HCT116 (cell line): ENCODE measurements around the gene TSPEAR. TPM values are rescaled to one million over a fixed set of nuclear protein-coding genes. Genes with fewer than 3 reads are reported as not detected.
A peak's percentile ranks its signal among the peaks of the same experiment; 100 is the strongest.

ENCODE experiments used
- ATAC-seq: fragments of 200-7000 bp; cut with Tn5 transposase; 2 replicates; pipeline ENCODE4 v1.9.1; 2020; ENCODE audit warnings: mild to moderate bottlenecking, moderate library complexity
- BruUV-seq: library from RNA; stranded (reverse); fragments of 400-500 nt; replicated peaks from 2 replicates; lab custom pipeline; 2021; lab: Mats Ljungman, UMichigan
- CTCF ChIA-PET: fragments of 300-600 bp; sonication (Branson Sonifier 250); formaldehyde crosslinking; loops from one replicate; lab custom pipeline; 2021; ENCODE audit warnings: antibody characterized with exemption; lab: Charles Lee
- POLR2A ChIA-PET: fragments of 300-600, 350-600 bp; sonication (Branson Sonifier 250); formaldehyde crosslinking; loops from one replicate; lab custom pipeline; 2021; ENCODE audit warnings: antibody characterized with exemption; lab: Charles Lee
- RAD21 ChIA-PET, 2 experiments: fragments of 300-600 bp; sonication (Branson Sonifier 250); formaldehyde crosslinking; loops; one replicate each; lab custom pipeline; 2023; ENCODE audit warnings: low total read pairs in 2 of 2; ENCODE audit not compliant: uncharacterized antibody in 2 of 2, unreplicated experiment in 2 of 2, low non-redundant PET in 1 of 2; lab: Charles Lee
- DNase-seq: peaks from one replicate; pipeline ENCODE4 v3.0.0-alpha.2; 2010; ENCODE audit warnings: low read depth, low spot score
- H2AFZ ChIP-seq: fragments of 200-600 bp; shearing (Covaris generic), sonication (generic); 2 replicates; pipeline ENCODE4 v1.6.1; 2017; ENCODE audit warnings: low read depth, mixed run types, mixed read lengths, antibody characterized with exemption, low read length; ENCODE audit not compliant: poor library complexity, severe bottlenecking
- H3K27ac ChIP-seq: 2 replicates; pipeline ENCODE4 v1.5.1; 2012; ENCODE audit warnings: low read depth, low read length
- H3K27me3 ChIP-seq: fragments of 200-600 bp; sonication (generic); 2 replicates; pipeline ENCODE4 v1.6.1; 2016; ENCODE audit warnings: mixed run types, low read length, mixed read lengths; ENCODE audit not compliant: insufficient read depth
- H3K36me3 ChIP-seq, 2 experiments: fragments of 200-500 bp in 1 of 2; fragments of 200-600 bp in 1 of 2; sonication (Bioruptor generic) in 1 of 2; sonication (generic) in 1 of 2; 2 replicates each; pipeline versions ENCODE4 v1.5.1 to v1.6.1; 2014 to 2016; ENCODE audit warnings: low read length in 2 of 2, inconsistent platforms in 1 of 2, mixed read lengths in 1 of 2, mixed run types in 1 of 2; ENCODE audit not compliant: insufficient read depth in 2 of 2, control insufficient read depth in 1 of 2
- H3K4me1 ChIP-seq, 2 experiments: fragments of 200-600 bp in 1 of 2; sonication (generic) in 1 of 2; 2 replicates each; pipeline versions ENCODE4 v1.5.1 to v1.6.1; 2012 to 2017; ENCODE audit warnings: low read length in 2 of 2, inconsistent platforms in 1 of 2, mild to moderate bottlenecking in 1 of 2, mixed read lengths in 1 of 2, mixed run types in 1 of 2, moderate library complexity in 1 of 2; ENCODE audit not compliant: insufficient read depth in 2 of 2, control insufficient read depth in 1 of 2
- H3K4me2 ChIP-seq: fragments of 200-600 bp; sonication (generic); 2 replicates; pipeline ENCODE4 v1.6.1; 2017; ENCODE audit warnings: mixed run types, low read length, mixed read lengths
- H3K4me3 ChIP-seq, 2 experiments: fragments of 200-600 bp in 1 of 2; sonication (generic) in 1 of 2; replicated peaks in 1 of 2; 2 replicates each; pipeline ENCODE4 v1.5.1; 2011 to 2016; ENCODE audit warnings: low read length in 2 of 2, control low read depth in 1 of 2, low read depth in 1 of 2, mild to moderate bottlenecking in 1 of 2, mixed read lengths in 1 of 2, mixed run types in 1 of 2
- H3K79me2 ChIP-seq: fragments of 200-600 bp; sonication (generic); 2 replicates; pipeline ENCODE4 v1.6.1; 2017; ENCODE audit warnings: mild to moderate bottlenecking, mixed run types, low read length, moderate library complexity, mixed read lengths; ENCODE audit not compliant: insufficient read depth
- H3K9ac ChIP-seq: fragments of 200-600 bp; sonication (generic); 2 replicates; pipeline ENCODE4 v1.6.1; 2016; ENCODE audit warnings: low read length, mixed read lengths
- H3K9me2 ChIP-seq: fragments of 200-600 bp; sonication (generic), shearing (Covaris generic); 2 replicates; pipeline ENCODE4 v1.6.1; 2017; ENCODE audit warnings: mixed run types, mild to moderate bottlenecking, moderate library complexity; ENCODE audit not compliant: insufficient read depth
- H3K9me3 ChIP-seq, 2 experiments: fragments of 200-500 bp in 1 of 2; fragments of 200-600 bp in 1 of 2; sonication (Bioruptor generic) in 1 of 2; sonication (generic) in 1 of 2; 2 replicates each; pipeline ENCODE4 v1.6.1; 2014 to 2017; ENCODE audit warnings: low read length in 2 of 2, mixed read lengths in 2 of 2, inconsistent platforms in 1 of 2, low read depth in 1 of 2, mild to moderate bottlenecking in 1 of 2, mixed run types in 1 of 2, moderate library complexity in 1 of 2; ENCODE audit not compliant: control insufficient read depth in 1 of 2, insufficient read depth in 1 of 2
- H4K20me1 ChIP-seq: fragments of 200-600 bp; sonication (generic), shearing (Covaris generic); 2 replicates; pipeline ENCODE4 v1.6.1; 2017; ENCODE audit warnings: mixed run types, mild to moderate bottlenecking, moderate library complexity; ENCODE audit not compliant: insufficient read depth
- CBX3 ChIP-seq: IDR thresholded peaks from 2 replicates; pipeline ENCODE4 v1.6.1; 2012; ENCODE audit warnings: low read depth
- CEBPB ChIP-seq: IDR thresholded peaks from 2 replicates; pipeline ENCODE4 v1.6.1; 2012; ENCODE audit warnings: low read depth
- EGR1 ChIP-seq: IDR thresholded peaks from 2 replicates; pipeline ENCODE4 v1.6.1; 2012; ENCODE audit warnings: low read depth
- ELF1 ChIP-seq: IDR thresholded peaks from 2 replicates; pipeline ENCODE4 v1.6.1; 2012; ENCODE audit warnings: low read depth, borderline replicate concordance
- EZH2 ChIP-seq: fragments of 200-600 bp; sonication (generic); IDR thresholded peaks from 2 replicates; pipeline ENCODE4 v1.6.1; 2017; ENCODE audit warnings: antibody characterized with exemption, mixed run types
- EZH2phosphoT487 ChIP-seq: fragments of 200-600 bp; IDR thresholded peaks from 2 replicates; pipeline ENCODE4 v1.6.1; 2018; ENCODE audit warnings: antibody characterized with exemption, borderline replicate concordance
- FOSL1 ChIP-seq: IDR thresholded peaks from 2 replicates; pipeline ENCODE4 v1.6.1; 2012; ENCODE audit warnings: low read depth
- POLR2A ChIP-seq: IDR thresholded peaks from 2 replicates; pipeline ENCODE4 v1.7.0; 2011; ENCODE audit warnings: borderline replicate concordance; ENCODE audit not compliant: insufficient read depth, insufficient read length; ENCODE audit errors: extremely low read depth
- POLR2AphosphoS5 ChIP-seq: IDR thresholded peaks from 2 replicates; pipeline ENCODE4 v1.6.1; 2011; ENCODE audit warnings: mild to moderate bottlenecking, low read depth, low read length, moderate library complexity
- SIN3A ChIP-seq: IDR thresholded peaks from 2 replicates; pipeline ENCODE4 v1.6.1; 2012; ENCODE audit warnings: low read depth
- SP1 ChIP-seq: IDR thresholded peaks from 2 replicates; pipeline ENCODE4 v1.6.1; 2012; ENCODE audit warnings: low read depth
- TCF7L2 ChIP-seq: IDR thresholded peaks from 2 replicates; pipeline ENCODE4 v1.7.0; 2011; ENCODE audit warnings: borderline replicate concordance, inconsistent platforms; ENCODE audit not compliant: insufficient read depth, insufficient read length; ENCODE audit errors: extremely low read depth
- intact Hi-C: fragments of 100-400 bp; cut with micrococcal nuclease; formaldehyde crosslinking; loops from 2 replicates; pipeline ENCODE4 v1.10.0; 2022
- total RNA-seq: library from RNA; stranded (reverse); gene quantifications from one replicate; pipeline ENCODE4 v1.2.1, GENCODE V29; 2021; ENCODE audit not compliant: unreplicated experiment
- TF ChIP-seq, protein P1 (sequence below): IDR thresholded peaks from 2 replicates; pipeline ENCODE4 v1.6.1; 2012
- TF ChIP-seq, protein P2 (sequence below): IDR thresholded peaks from 2 replicates; pipeline ENCODE4 v1.6.1; 2012; ENCODE audit warnings: low read depth

The TSPEAR gene
- total RNA-seq, 1 experiment from 2014 or later = not detected

DNA sequence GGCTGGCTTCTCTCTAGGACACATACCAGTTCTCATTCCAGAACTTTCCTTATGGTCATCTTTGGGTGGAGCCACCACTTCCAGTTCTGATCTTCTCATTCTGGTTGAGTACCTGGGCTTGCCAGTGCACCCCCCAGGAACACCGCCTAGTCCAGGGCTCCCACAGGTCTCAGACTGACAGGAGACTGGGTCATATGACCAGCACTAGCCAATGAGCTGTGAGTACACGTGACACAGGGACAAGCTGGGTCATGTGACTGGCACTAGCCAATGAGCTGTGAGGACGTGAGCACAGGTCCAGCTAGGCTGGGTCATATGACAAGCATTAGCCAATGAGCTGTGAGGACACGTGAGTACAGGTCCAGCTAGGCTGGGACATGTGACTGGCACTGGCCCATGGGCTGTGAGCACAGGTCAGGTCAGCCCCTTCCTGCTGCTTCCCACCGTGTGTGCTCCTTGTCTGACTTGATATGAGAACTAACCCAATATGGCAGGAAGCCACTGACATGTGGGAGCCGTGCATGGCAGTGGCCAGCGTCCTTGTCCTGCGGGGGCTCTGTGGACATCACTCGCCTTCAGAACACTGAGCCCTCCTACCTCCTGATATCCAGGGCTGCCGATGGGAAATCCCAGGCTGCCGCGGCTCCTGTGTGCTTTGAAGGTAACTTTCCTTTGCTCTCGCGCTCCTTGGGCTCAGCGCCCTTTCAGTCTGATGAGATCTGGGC is 194.0 kb downstream of the TSPEAR start:
- Histone ChIP-seq H4K20me1 (no peaks in the 10 kb centered on the region), H3K9ac (peak overlapping the region; percentile 65), H3K9me2 (no peaks in the 10 kb centered on the region), H3K27ac (peak overlapping the region; percentile 38; the same call in 1 of the 2 replicates), H3K9me3 (no peaks in the 10 kb centered on the region), H3K27me3 (no peaks in the 10 kb centered on the region), H3K36me3 (no peaks in the 10 kb centered on the region), H3K4me2 (peak overlapping the region; percentile 78), H3K4me1 (peaks cover 3 to 13% of the 10 kb centered on the region in 2 experiments; a peak in 2 of 4 replicates), H3K79me2 (peaks cover 12% of the 10 kb centered on the region; the same call in 1 of the 2 replicates), H3K4me3 (peak overlapping the region; percentile 65 to 66), H2AFZ (no peak overlapping the region)
- intact Hi-C loops = loop anchor here (10.0 kb wide), 1 partner anchor 617 kb away; no protein-coding TSS in a partner anchor
- DNase-seq (peak; percentile 98), ATAC-seq (peak; percentile 98)
- ChIA-PET RAD21 (interaction anchor here in 1 of 2 experiments (0.8 kb wide), 1 partner anchor 276 kb away, joined by 3 read pairs; no protein-coding TSS in a partner anchor), POLR2A (no interaction called here), CTCF (interaction anchor here (0.9 to 2.9 kb wide), 2 partner anchors 225 to 276 kb away, joined by 4 to 11 read pairs; no protein-coding TSS in a partner anchor)
- TF ChIP-seq POLR2AphosphoS5 (peak; percentile 57), EGR1 (no peak), TCF7L2 (peak; percentile 60), POLR2A (peak; percentile 43)
- no TSS peak for BruUV-seq

DNA sequence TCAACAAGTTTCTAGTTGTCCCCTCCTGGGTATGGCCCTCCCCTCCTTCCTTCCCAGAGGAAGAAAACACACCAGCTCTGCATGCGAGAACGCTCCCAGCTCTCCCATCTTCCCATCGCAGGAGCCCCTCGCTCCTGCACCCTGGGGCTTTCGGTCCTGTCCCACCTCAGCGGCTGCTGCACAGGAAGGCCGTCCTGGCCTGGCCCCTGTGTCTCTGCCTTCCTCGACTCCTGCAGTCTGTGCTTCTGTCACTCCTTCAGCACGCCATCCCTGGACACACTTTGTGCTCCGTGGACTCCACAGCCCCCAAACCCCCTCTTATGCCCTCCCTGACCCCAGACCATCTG is 194.6 kb downstream of the TSPEAR start:
- peak overlapping the region; percentile 65 to 66 for H3K4me3 ChIP-seq
- H2AFZ ChIP-seq = no peak overlapping the region
- ChIA-PET RAD21 (interaction anchor here in 1 of 2 experiments (0.8 kb wide), 1 partner anchor 277 kb away, joined by 3 read pairs; no protein-coding TSS in a partner anchor), POLR2A (no interaction called here), CTCF (interaction anchor here (0.9 to 2.9 kb wide), 2 partner anchors 225 to 277 kb away, joined by 4 to 11 read pairs; no protein-coding TSS in a partner anchor)
- peaks cover 12% of the 10 kb centered on the region; the same call in 1 of the 2 replicates for H3K79me2 ChIP-seq
- no peaks in the 10 kb centered on the region for H4K20me1 ChIP-seq
- no peaks in the 10 kb centered on the region for H3K36me3 ChIP-seq
- ATAC-seq (no peak), DNase-seq (no peak)
- intact Hi-C loops = loop anchor here (10.0 kb wide), 1 partner anchor 618 kb away; no protein-coding TSS in a partner anchor
- no peaks in the 10 kb centered on the region for H3K27me3 ChIP-seq
- no peaks in the 10 kb centered on the region for H3K9me3 ChIP-seq
- 0 out of 2 replicates have a peak overlapping the region, but pooled peaks have one; percentile 12 for H3K27ac ChIP-seq
- H3K4me2 ChIP-seq = peak overlapping the region; percentile 78
- H3K4me1 ChIP-seq = peaks cover 3 to 13% of the 10 kb centered on the region in 2 experiments; a peak in 2 of 4 replicates
- BruUV-seq = no TSS peak
- no peaks in the 10 kb centered on the region for H3K9me2 ChIP-seq
- H3K9ac ChIP-seq = peak overlapping the region; percentile 21; the same call in 1 of the 2 replicates
- no peak for TF ChIP-seq EGR1
- no peak for TF ChIP-seq EZH2phosphoT487
- TF ChIP-seq CEBPB = no peak
- no peak for TF ChIP-seq CBX3
- no peak for TF ChIP-seq FOSL1
- no peak for TF ChIP-seq SP1
- TF ChIP-seq, protein P1, sequence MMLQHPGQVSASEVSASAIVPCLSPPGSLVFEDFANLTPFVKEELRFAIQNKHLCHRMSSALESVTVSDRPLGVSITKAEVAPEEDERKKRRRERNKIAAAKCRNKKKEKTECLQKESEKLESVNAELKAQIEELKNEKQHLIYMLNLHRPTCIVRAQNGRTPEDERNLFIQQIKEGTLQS = no peak
- TF ChIP-seq EZH2 = no peak
- no peak for TF ChIP-seq ELF1
- TF ChIP-seq, protein P2, sequence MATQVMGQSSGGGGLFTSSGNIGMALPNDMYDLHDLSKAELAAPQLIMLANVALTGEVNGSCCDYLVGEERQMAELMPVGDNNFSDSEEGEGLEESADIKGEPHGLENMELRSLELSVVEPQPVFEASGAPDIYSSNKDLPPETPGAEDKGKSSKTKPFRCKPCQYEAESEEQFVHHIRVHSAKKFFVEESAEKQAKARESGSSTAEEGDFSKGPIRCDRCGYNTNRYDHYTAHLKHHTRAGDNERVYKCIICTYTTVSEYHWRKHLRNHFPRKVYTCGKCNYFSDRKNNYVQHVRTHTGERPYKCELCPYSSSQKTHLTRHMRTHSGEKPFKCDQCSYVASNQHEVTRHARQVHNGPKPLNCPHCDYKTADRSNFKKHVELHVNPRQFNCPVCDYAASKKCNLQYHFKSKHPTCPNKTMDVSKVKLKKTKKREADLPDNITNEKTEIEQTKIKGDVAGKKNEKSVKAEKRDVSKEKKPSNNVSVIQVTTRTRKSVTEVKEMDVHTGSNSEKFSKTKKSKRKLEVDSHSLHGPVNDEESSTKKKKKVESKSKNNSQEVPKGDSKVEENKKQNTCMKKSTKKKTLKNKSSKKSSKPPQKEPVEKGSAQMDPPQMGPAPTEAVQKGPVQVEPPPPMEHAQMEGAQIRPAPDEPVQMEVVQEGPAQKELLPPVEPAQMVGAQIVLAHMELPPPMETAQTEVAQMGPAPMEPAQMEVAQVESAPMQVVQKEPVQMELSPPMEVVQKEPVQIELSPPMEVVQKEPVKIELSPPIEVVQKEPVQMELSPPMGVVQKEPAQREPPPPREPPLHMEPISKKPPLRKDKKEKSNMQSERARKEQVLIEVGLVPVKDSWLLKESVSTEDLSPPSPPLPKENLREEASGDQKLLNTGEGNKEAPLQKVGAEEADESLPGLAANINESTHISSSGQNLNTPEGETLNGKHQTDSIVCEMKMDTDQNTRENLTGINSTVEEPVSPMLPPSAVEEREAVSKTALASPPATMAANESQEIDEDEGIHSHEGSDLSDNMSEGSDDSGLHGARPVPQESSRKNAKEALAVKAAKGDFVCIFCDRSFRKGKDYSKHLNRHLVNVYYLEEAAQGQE = no peak
- no peak for TF ChIP-seq SIN3A
